Ishikawa (cell line): ENCODE measurements around the gene RIPK4.

Experiments
- CEBPB ChIP-seq: IDR thresholded peaks from 2 replicates; pipeline ENCODE4 v1.6.1; 2012
- EP300 ChIP-seq: IDR thresholded peaks from 2 replicates; pipeline ENCODE4 v1.6.1; 2012; ENCODE audit warnings: borderline replicate concordance
- RAD21 ChIP-seq: IDR thresholded peaks from 2 replicates; pipeline ENCODE4 v1.6.1; 2012; ENCODE audit warnings: low read depth
- TAF1 ChIP-seq: IDR thresholded peaks from 2 replicates; pipeline ENCODE4 v1.6.1; 2012; ENCODE audit warnings: low read depth, mild to moderate bottlenecking
- YY1 ChIP-seq: IDR thresholded peaks from 2 replicates; pipeline ENCODE4 v1.6.1; 2012; ENCODE audit warnings: low read depth
- ZBTB7A ChIP-seq: IDR thresholded peaks from 2 replicates; pipeline ENCODE4 v1.6.1; 2012; ENCODE audit warnings: low read depth
- TF ChIP-seq, protein P1 (sequence below): IDR thresholded peaks from 2 replicates; pipeline ENCODE4 v1.6.1; 2012; ENCODE audit warnings: low read depth, mild to moderate bottlenecking
- TF ChIP-seq, protein P2 (sequence below): IDR thresholded peaks from 2 replicates; pipeline ENCODE4 v1.6.1; 2012

DNA sequence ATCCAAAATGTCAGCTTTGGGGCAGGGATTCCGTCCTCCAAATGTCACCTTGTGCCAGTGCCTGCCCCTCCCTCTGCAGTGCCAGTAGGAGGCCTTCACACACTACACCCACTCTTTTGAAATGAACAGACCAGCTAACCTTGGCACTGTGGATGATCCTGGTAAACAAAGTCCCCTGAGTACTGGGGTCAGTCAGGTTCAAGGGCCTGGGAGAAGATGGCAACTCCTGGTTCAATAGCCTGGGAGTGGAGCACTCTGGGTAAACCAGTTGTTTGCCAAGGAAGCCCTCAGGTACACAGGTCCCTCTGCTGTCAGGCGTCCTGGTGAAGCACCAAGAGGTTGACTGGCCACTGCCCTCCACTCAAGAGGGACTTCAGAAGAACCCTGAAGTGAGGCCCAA lies 30.4 kb downstream of the RIPK4 start:
- TF ChIP-seq CEBPB (no peak), EP300 (no peak), TAF1 (no peak), ZBTB7A (no peak), RAD21 (no peak), YY1 (no peak)
- TF ChIP-seq, protein P1, sequence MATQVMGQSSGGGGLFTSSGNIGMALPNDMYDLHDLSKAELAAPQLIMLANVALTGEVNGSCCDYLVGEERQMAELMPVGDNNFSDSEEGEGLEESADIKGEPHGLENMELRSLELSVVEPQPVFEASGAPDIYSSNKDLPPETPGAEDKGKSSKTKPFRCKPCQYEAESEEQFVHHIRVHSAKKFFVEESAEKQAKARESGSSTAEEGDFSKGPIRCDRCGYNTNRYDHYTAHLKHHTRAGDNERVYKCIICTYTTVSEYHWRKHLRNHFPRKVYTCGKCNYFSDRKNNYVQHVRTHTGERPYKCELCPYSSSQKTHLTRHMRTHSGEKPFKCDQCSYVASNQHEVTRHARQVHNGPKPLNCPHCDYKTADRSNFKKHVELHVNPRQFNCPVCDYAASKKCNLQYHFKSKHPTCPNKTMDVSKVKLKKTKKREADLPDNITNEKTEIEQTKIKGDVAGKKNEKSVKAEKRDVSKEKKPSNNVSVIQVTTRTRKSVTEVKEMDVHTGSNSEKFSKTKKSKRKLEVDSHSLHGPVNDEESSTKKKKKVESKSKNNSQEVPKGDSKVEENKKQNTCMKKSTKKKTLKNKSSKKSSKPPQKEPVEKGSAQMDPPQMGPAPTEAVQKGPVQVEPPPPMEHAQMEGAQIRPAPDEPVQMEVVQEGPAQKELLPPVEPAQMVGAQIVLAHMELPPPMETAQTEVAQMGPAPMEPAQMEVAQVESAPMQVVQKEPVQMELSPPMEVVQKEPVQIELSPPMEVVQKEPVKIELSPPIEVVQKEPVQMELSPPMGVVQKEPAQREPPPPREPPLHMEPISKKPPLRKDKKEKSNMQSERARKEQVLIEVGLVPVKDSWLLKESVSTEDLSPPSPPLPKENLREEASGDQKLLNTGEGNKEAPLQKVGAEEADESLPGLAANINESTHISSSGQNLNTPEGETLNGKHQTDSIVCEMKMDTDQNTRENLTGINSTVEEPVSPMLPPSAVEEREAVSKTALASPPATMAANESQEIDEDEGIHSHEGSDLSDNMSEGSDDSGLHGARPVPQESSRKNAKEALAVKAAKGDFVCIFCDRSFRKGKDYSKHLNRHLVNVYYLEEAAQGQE, result no peak
- TF ChIP-seq, protein P2, sequence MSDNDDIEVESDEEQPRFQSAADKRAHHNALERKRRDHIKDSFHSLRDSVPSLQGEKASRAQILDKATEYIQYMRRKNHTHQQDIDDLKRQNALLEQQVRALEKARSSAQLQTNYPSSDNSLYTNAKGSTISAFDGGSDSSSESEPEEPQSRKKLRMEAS, result no peak
